GM21390 (cell line): Measurements from ENCODE around the gene TWIST2.

Source experiments
- ATAC-seq: cut with Tn5 transposase; IDR thresholded peaks from one replicate; pipeline ENCODE4 v1.9.1; 2021; ENCODE audit not compliant: unreplicated experiment

Gene TWIST2

GRCh38 chr2:238916176-238916874, 68.4 kb downstream of the TWIST2 start:
- ATAC-seq: no peak

DNA sequence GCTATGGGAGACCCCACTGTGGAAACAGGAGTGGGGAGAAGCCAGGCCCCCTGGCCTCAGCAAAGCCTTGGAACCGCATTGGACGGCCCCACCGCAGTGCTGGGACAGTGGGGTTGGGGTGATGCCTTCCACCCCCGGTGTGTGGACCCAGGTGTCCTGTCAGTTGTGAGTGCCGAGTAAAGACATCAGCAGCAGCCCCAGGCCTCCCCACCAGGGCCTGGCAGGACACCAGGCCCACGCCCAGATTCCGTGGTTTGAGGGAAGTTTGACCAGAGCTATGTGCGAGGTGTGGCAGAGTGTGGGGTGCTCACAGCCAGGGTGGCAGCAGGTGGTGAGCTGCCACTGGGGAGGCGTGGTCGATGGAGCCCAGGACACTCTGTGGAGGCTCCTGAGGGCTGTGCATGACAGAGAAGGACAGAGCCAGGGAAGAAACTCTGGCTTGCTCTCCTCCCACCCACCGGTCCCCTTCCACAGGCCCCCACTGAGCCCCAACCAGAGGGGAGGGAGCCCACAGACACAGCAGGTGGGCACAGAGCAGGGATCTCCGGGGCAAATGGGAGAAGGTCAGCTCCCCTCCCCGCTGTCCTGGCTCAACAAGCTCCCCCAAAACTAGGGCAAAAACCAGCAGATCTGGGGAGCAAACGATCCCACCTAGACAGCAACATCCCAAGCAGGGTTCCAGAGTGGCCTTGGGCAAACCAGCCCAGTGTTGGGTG, 69.1 kb downstream of the TWIST2 start:
- ATAC-seq: no peak

DNA sequence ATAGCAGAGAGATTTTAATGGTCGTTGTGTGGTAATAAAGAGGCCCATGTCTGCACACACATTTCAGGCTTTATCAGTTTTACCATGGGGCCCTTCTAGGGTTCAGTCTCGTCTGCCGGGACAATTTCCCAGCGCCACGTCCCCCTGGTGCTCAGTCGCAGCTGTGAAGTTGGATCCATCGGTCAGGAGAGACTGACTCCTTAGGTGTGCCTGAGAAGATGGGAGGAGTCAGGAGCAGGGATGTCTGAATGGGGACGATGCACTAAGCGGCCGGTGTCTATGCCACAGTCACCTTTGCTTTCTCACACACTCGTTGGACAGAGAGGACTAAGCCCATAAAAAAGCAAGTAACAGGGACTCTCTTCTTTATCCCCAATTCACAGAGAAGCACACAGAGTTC, 71.4 kb downstream of the TWIST2 start:
- ATAC-seq: no peak

DNA sequence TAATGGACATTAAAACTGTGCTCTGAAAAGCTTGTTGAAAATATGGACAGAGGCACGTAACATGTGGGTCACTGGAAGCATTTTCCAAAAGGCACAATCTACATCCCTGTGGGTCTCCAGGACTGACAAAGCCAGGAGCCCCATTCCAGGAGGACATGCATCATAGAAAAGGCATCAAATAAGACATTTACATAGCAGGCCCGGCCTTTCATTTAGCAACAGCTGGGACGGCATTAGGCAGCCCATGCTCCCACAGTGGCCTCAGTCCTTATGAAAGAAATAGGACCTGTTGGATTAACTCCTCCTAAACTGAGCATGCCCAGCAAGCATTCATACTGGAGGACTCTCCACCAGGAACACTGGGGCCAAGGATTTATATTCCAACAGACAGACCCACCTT, 72.2 kb downstream of the TWIST2 start:
- no peak for ATAC-seq

DNA sequence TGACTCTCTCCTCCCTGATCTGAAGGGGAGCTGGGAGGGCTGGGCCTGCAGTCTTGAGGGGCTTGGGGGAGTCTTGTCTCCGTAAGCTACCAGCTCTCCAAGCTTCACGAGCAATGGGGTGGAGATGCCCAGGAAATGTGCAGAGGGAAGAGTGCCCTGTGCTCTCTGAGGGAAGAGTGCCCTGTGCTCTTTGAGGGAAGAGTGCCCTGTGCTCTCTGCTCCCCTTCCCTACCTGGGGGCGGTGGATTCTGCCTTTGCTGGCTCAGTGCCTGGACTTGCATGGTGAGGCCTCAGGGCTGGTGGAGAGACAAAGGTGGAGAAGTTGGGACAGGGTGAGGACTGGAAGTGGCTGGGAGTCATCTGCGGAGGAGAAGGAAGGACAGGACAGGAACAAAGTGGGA, 72.7 kb downstream of the TWIST2 start:
- ATAC-seq: no peak

- no peak for ATAC-seq
These were observed 73.4 kb downstream of the TWIST2 start for GRCh38 chr2:238921259-238921658.

DNA sequence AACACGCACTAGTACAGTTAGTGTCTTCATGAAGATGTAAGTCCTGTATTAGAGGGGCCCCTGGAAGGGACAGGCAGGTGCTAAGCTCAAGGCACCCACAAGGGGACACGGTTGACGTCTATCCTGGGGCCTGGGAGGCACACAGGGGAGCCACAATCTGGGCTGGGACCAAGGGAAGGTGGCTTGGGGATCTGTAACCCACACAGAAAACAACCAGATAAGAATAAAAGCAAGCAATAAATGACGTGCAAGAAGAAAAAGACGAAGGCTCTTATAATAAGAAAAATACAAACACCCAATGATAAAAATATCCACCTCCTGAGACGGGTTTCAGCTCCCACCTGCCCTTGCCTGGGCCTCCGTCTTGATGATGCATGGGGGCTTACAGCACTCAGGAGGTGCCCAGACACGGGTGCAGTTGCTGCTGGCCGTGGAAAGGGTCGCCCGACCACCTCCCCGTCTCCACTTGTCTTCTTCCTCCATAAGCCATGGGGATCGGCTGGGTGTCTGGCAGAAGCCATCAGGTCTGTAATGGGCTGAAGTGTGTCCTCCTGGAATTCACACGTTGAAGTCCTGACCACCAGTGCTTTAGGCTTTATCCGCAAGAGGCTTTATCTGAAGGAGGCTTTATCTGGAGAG, 73.9 kb downstream of the TWIST2 start:
- no peak for ATAC-seq

DNA sequence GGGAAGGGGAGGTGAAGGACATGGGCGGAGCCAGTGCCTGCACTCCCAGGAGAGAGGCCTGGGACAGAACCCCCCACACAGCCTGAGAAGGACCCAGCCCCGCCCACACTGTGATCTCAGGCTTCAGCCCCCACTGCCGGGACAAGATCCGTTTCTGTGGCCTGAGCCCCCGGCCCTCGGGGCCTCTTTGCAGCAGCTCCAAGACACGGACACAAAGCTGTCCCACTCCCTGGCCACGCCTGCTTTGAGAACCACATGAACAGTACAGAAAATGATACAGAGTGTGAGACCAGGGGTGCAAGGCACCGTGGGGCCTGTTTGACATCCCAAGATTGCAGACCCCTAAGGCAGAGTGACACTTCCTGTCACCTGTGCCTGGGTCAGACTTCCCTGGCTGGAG, 74.5 kb downstream of the TWIST2 start:
- ATAC-seq: no peak

DNA sequence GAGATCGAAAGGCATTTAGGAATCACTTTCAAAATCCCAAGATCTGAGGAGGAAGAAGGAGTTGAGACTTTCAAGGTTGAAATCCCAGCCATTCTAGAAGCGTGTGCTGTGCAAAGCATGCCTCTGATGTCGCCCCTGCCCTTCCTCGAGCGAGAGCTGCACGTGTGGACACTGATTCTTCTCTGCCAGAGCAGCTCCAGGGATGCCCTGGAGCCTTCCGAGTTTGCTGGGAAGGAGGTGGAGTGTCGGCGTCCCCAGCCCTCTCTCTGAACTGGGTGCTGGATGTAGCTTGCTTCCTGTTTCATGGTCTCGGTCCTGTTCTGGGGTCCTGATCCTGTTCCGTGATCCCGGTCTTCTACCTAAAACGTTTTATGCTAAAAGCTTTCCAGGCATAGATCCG, 76.1 kb downstream of the TWIST2 start:
- no peak for ATAC-seq

DNA sequence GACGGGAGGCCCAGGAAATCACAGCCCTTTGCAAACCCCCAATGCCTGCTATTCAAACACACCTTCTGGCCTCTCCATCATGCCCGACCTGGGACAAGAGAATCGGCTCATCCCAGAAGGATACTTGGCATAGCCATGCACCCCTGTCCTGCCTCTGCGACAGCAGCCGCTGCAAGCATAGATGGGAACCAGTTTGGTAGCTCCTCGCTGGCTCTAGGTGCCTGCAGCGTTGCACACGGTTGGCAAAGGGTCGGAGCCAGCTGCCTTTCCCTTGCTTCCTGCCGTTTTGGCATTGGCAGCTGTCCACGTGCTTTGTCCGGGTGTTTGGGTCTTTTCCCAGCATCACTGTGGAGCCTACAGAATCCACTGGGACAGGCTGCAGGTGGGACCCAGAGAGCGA, 76.9 kb downstream of the TWIST2 start:
- ATAC-seq: no peak

GRCh38 chr2:238925281-238925680, 77.4 kb downstream of the TWIST2 start:
- ATAC-seq: no peak

DNA sequence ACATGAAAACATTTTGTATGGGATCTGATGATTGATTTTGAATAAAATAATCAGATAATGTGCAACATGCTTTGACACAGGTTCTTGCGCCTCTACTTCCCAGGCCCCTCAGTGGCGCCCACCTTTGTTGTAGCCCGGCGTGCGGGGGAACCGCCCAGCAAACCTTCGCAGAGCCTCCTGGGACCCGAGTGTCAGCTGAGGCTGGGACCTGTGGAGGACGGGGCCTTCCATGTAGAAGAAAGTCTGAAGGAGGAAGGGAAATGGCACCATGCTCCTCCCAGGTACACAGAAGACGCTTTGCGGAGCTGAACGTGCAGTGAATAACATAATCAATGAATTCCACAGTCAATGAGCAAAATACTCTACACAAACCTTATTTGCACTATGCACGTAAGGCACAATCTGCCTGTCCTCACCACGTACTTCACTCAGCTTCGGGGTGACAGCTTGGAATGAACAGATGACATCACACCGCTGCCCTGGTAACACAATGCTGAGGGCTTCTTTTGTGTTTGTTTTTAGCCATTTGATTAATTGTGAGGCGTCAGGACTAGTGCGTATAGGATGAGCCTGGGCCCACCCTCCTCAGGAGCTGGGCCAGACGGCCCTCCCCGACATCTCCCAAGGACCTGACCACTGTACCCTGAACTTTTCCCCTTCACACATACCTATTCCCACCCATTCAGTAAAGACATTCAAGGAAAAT, 78.1 kb downstream of the TWIST2 start:
- ATAC-seq: no peak

- no peak for ATAC-seq
These were observed 79.1 kb downstream of the TWIST2 start for GRCh38 chr2:238926761-238927611.

GRCh38 chr2:238927746-238928519, 80.0 kb downstream of the TWIST2 start:
- no peak for ATAC-seq

- ATAC-seq: no peak
These were observed 80.8 kb downstream of the TWIST2 start for GRCh38 chr2:238928520-238929241.

DNA sequence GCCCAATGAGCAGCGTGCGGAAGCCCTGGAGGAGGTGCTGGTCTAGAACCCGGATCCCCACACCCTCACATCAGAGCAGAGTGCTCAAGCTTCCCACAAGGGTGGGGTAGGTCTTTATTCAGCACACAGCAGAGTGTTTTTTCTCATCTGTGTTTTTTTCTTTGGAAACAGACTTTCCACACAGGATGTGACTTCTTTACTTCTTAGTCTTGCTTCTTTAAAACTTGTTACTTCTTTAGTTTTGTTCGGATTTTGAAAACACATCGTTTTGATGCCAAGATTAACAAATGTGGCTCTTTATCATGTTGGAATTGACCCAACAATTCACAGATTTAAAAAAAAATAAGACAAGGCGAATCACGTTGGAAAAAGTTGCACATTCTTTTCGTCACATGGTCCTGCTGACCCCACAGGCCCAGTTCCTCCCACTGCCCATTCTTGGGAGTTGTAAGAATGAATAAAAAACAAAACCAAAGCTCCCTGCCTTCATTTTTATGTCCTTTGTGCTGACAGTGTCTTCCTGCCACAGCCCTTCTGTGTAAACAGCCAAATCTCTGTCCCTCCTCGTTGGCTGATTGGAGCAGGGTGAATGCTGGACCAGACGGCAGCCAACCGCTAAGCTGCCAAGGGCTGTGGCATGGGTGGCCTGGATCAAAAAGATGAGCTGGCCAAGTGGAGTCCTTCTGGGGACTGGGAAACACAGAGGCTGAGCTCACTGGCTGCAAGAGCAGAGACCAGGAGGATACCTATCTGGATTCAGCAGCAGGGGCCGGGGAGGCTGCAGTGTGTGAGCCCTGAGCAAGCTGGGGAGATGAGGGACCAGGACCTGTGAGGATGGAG, 81.6 kb downstream of the TWIST2 start:
- no peak for ATAC-seq

- no peak for ATAC-seq
These were observed 82.3 kb downstream of the TWIST2 start for GRCh38 chr2:238930216-238930615.
